HG02938 (cell line): ENCODE data around the gene PCGF3.
"Not testable (repeated sequence)": the region's sequence is repeated elsewhere in the genome, so short reads cannot be mapped to it uniquely, and the experiment has no call there.

ENCODE experiments used
- ATAC-seq: cut with Tn5 transposase; IDR thresholded peaks from one replicate; pipeline ENCODE4 v1.9.1; 2021; ENCODE audit warnings: mild to moderate bottlenecking, moderate library complexity; ENCODE audit not compliant: unreplicated experiment

The PCGF3 gene

GRCh38 chr4:681736-682451 lies 23.7 kb upstream of the PCGF3 start:
- no peak for ATAC-seq

DNA sequence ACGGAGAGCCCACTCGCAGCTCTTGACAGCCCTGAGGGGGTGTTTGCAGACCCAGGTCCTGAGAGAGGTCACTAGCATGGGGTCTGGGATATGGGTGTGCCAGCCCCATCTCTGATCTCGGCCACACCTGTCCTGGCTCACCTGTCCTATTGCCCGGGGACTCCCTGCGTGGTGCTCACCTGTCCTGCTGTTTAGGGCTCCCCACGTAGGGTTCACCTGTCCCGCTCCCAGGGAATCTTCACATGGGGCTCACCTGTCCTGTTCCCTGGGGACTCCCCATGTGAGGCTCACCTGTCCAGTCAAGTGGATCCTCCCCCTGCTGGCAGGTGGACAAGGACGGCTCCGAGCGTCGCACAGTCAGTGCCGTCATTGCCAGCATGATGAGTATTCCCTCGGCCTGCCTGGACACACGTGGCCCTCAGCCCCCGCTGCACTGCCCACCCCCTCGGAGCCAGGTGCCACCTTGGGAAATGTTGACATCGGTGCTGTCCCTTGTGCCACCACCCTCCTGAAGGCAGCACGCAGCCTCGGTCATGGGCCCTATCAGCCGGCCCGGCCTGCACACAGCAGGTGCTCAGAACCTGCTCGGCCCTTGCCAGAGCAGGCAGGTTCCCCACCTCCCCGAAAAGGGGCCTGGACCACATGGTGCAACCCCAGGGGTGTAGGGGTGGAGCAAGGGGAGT lies 23.0 kb upstream of the PCGF3 start:
- ATAC-seq = no peak

DNA sequence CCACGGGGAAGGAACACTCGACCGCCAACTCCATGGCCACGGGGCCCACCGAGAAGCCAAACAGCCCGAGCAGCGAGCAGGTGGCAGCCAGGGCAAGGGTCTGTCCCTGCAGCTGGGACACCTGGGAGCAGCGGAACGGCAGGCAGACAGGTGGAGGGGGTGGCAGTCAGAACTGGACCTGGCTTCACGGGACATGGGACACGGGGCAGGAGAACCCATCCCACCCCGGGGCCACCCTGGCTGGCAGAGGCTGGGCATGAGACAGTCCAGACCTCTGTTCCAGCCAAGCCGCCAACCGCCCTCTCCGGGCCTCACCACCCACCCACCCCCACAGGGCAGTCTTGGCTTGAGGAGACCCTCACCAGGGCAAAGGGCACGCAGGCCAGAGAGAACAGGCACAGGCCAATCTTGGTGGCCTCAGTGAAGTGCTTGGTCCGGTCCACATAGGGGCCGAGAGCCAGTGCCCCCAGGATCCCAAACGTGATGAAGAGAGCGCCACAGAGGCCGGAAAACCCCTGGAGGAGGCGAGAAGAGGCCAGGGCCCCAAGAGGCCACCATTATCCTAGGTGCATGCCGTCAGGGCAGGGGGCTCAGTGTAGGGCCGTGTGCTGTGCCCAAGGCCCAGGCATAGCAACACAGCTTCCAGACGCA lies 22.3 kb upstream of the PCGF3 start:
- no peak for ATAC-seq

GRCh38 chr4:683982-684622 lies 21.5 kb upstream of the PCGF3 start:
- no peak for ATAC-seq

- ATAC-seq = no peak
Measured at GRCh38 chr4:684623-685327, 20.9 kb upstream of the PCGF3 start.

DNA sequence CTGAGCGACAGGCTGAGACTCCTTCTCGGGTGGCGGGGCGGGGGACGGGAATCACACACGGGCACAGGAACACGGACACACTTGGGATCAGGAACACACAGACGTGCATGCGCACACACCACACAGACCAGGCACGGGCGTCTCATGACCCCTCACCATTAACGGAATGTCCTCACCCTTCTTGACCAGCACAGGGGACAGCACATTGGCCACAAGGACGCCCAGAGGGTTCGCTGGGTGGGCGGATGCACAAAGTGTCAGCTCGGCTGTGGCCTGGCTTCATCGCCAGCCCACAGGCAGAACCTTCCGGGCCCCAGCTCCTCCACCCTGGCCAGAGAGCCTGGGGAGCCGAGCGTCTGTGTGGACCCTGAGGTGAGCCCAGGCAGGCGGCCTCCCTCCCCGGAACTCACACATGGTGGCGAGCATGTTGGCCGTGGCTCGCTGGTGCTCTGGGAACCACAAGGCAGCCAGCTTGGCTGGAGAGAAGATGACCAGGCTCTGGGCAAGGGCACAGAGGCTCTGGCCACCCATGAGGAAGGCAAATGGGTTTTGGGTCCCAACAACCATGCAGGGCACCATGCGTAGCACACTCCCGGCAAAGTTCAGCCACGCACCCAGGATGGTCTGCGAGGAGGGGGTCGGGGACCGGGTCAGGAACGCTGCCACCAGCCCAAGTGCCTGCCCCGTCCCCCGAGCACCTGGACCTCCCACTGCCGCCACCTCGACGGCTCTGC lies 19.8 kb upstream of the PCGF3 start:
- no peak for ATAC-seq

DNA sequence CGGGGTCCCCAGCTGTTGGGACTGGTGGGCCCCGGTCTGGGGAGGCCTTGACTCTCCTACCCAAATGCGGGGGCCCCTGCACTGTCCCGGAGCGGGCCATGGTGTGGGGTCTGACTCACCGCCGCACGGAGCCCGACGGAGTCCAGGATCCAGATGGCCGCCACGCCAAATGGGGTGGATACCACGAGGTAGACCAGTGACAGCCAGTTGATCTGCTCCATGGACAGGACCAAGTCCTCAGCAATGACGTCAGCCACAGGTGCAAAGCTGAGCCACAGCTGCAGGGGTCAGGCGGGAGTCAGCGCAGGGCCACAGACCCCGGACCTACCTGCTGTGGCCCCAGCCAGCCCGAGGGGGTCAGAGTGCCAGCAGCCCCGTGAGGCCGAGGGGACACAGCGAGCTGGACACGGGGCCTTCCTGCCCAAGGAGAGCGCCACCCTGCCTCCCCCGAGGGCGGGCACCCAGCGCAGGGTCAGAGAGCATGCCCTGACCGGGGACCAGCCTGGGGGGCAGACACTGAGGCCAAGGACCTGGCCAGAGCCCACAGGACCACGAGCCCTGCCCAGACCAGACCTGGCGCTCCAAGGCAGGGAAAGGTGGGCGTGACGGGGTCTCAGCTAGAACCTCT lies 19.1 kb upstream of the PCGF3 start:
- no peak for ATAC-seq

DNA sequence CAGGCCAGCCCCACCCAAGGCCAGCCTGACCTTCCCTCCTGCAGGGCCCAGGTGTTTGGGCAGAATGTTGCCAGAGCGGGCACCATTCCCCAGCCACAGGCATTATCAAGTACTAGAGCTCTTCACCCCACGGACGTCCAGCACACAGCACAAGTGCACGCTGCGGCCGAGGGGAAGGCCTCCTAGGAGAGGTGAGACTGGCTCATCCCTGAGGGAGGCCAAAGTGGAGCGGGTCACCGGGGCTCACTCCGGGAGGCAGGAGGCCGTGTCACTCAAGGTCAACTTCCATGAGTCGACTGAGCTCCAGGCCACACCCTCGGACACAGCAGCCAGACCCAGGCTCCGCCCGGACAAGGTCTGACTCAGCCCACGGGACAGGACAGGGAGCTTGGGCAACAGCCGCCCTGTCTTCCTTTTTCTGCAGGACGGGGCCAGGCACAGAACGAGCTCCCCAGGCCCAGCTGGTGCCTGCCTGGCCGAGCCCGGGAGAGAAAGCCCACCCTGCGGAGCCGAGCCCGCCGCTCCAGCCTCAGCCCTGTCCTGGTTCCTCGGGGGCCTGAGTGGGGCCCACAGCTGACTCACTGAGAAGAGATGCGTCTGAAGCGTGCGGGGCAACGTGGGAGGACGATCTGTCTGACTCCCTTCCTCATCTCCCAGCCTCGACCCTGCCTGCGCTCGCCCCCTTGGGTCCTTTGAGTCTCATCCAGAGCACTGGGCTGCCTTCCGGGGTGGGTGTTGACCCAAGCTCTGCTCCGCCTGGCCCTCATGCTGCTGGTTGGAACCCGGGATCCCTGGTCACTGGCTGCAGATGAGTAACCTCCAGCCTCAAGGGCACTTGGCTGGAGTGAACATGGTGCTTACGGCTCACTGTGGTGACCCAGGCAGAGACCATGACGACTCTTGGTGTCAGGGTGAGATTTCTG lies 18.3 kb upstream of the PCGF3 start:
- no peak for ATAC-seq

GRCh38 chr4:687971-688853 lies 17.4 kb upstream of the PCGF3 start:
- ATAC-seq = no peak

DNA sequence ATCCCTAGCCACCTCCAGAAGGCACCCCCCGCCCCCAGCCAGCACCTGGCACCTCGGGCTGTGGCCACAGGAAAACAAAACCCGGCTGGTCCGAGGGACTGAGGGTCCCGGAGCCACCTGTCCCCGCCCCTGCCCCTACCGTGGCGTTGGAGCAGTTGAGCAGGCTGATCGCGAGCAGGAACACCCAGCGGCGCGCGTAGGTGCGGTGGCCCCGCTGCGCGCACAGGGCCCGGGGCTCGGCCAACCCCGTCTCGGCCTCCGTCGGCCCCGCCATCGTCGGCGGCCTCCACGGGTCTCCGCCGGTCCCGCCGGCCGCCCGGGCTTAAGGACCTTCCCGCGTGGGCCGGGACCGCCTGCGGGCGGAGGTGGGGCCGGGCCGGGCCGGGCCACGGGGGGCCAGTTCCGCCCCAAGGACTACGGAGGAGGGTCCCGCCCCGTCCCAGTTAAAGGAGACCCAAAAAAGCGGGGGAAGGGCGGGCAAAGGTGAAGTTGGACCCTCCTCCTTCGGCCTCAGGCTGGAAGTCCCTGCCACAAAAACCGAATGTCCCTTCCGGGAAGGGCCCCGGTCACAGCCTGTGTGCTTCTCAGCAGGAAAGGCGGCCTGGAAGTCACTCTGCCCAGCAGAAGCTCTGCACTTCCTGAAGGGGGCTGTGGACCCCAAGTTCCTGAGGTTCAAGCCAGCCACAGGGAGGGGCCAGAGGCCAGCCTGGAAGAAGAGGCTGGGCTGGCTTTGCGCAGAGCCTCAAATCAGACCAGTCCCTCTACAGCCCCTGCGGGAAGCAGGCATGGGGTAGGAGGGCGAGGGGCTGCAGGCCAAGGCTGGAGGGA lies 16.6 kb upstream of the PCGF3 start, which contains the start of gene SLC49A3:
Gene SLC49A3 (minus strand): TSS at position 298 of the 828 bp plus-strand sequence. CDS start 24 bp downstream, at position 274.
- no peak for ATAC-seq

DNA sequence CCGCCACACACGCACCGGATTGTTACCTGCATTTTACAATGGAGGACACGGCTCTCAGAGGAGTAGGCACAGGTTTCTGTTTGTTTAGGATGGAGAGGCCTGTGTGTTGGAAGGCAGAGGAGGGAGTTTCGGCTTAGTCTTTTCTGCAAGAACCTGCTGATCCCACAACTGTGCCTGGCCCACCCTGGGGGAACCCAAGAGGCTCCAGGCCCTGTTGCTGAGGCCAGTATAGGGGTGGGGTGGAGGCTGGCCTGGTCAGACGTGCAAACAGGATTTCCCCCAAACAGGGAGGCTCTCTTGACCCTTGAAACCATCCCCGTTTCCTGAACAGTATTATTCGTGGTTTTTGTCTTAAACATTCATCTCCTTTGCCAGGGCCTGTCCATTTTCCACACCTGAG lies 15.9 kb upstream of the PCGF3 start:
- ATAC-seq = no peak

DNA sequence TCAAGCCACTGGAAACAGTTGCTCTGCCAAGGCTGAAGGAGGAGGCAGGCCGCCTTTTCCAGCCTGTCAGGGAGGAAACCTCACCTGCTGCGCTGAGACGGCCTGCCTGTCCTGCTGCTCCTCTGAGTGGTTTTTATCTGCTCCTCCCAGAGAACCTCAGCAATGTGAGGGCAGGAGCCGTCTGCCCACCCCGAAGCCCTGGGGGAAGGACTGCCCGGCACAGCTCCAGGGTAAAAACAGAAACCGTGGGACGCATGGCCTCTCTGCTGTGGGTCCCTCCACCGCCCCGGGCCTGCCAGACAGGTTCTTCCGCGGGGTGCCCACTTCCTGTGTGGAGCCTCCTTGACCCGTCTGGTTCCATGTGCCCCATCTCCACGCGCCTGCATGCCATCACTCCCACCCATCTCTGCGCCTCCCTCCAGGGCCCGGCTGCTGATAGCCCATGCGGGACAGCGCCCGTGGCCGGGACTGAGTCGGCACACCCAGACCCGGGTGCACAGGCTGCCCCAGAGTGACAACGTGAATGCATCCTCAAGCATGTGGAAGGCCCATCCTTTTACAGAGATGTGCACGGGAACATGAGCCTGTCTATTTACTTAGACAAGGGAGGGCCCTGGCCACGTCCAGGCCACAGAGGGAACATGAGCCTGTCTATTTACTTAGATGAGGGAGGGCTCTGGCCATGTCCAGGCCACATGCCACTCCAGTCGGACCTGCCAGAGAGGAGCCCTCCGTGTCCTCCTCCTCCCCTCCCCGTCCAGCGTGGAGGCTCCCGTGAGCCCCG lies 12.7 kb upstream of the PCGF3 start:
- no peak for ATAC-seq

- ATAC-seq = not testable (repeated sequence)
Measured at GRCh38 chr4:694341-694940, 11.2 kb upstream of the PCGF3 start.

- ATAC-seq = no peak
Measured at GRCh38 chr4:699816-700580, 5.6 kb upstream of the PCGF3 start.
